Activated naive CD8-positive, alpha-beta T cell treated with anti-CD3 and anti-CD28 coated beads, Interleukin-2, amount 50 U/mL, for 24 hours (primary cell): ENCODE results near the gene ZP1.
"Not testable (repeated sequence)": the region's sequence is repeated elsewhere in the genome, so short reads cannot be mapped to it uniquely, and the experiment has no call there.

ENCODE experiments used
- ATAC-seq: fragments of 150-1000 bp; cut with Tn5 transposase; one replicate; pipeline ENCODE4 v1.10.0; 2021
- DNase-seq: peaks from one replicate; pipeline ENCODE4 v3.0.0; 2021
- H3K27ac Mint-ChIP-seq: one replicate; pipeline ENCODE4 v1.8.0; 2021; ENCODE audit warnings: mild to moderate bottlenecking, mixed read lengths
- H3K27me3 Mint-ChIP-seq: one replicate; pipeline ENCODE4 v1.8.0; 2021; ENCODE audit warnings: mixed read lengths
- H3K36me3 Mint-ChIP-seq: one replicate; pipeline ENCODE4 v1.8.0; 2021; ENCODE audit warnings: low read depth, mixed read lengths
- H3K4me1 Mint-ChIP-seq: one replicate; pipeline ENCODE4 v1.8.0; 2021; ENCODE audit warnings: mixed read lengths
- H3K4me3 Mint-ChIP-seq: one replicate; pipeline ENCODE4 v1.8.0; 2021; ENCODE audit warnings: mild to moderate bottlenecking, moderate library complexity, mixed read lengths
- H3K9me3 Mint-ChIP-seq: one replicate; pipeline ENCODE4 v1.8.0; 2021; ENCODE audit warnings: mixed read lengths

The ZP1 gene

GRCh38 chr11:60899977-60900376 is 32.6 kb downstream of the ZP1 start:
- DNase-seq (no peak), ATAC-seq (no peak)
- peak overlapping the region; percentile 29 for H3K27ac Mint-ChIP-seq
- no peaks in the 10 kb centered on the region for H3K9me3 Mint-ChIP-seq
- peaks cover 23% of the 10 kb centered on the region for H3K4me1 Mint-ChIP-seq
- H3K4me3 Mint-ChIP-seq: no peak overlapping the region
- H3K36me3 Mint-ChIP-seq: peaks cover 70% of the 10 kb centered on the region
- H3K27me3 Mint-ChIP-seq: no peaks in the 10 kb centered on the region

- H3K9me3 Mint-ChIP-seq: no peaks in the 10 kb centered on the region
These were observed 33.5 kb downstream of the ZP1 start for GRCh38 chr11:60900673-60901404.

DNA sequence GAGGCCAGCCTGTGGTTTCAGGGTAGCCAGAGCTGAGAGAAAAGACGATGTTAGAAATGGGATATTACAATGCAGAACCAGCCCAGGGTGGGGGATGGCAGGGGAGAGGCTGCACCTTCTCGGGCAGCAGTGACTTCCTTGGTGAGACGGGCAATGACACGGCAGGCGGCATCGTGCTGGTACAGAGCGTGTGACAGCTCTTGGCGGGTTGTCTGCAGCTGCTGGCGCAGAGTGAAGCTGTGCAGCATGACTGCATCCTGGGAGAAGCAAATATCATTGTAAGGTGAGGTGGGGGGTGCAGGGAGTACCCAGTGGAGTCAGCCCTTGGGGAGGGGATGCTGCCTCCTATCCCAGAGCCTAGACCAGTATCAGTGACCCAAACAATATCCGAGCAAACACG is 35.3 kb downstream of the ZP1 start:
- no peaks in the 10 kb centered on the region for H3K9me3 Mint-ChIP-seq

More at GRCh38 chr11:60900673-60901404, 33.5 kb downstream of the ZP1 start:
- no peak for ATAC-seq
- Mint-ChIP-seq H3K4me1 (peaks cover 30% of the 10 kb centered on the region), H3K27ac (peak overlapping the region; percentile 29), H3K4me3 (no peak overlapping the region), H3K27me3 (no peaks in the 10 kb centered on the region), H3K36me3 (peaks cover 70% of the 10 kb centered on the region)
- no peak for DNase-seq

DNA sequence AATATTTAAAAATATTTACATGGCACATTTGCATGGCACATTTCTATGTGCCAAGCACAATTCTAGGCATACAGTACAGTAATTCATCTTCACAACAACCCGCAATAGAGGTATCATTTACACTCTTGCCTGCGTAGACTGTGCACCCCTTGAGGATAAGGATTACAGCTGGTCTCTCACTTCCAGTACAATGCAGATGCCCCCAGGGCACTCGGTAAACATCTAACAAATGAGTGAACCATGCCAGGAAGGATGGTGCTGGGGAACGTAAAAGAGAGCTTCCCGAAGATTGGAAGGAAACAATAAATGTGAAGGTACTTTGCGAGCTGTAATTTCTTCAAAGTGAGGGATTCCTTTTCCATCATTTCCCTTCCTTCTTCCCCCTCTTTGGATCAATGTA is 37.7 kb downstream of the ZP1 start:
- Mint-ChIP-seq H3K4me3 (peak overlapping the region; percentile 88), H3K27ac (peak overlapping the region; percentile 92), H3K9me3 (peaks cover 5% of the 10 kb centered on the region), H3K27me3 (no peaks in the 10 kb centered on the region), H3K36me3 (peaks cover 34% of the 10 kb centered on the region), H3K4me1 (peaks cover 41% of the 10 kb centered on the region)
- ATAC-seq (no peak), DNase-seq (no peak)

More for the DNA sequence above, 35.3 kb downstream of the ZP1 start:
- Mint-ChIP-seq H3K36me3 (peaks cover 56% of the 10 kb centered on the region), H3K4me3 (no peak overlapping the region), H3K4me1 (peaks cover 34% of the 10 kb centered on the region), H3K27ac (no peak overlapping the region), H3K27me3 (no peaks in the 10 kb centered on the region)
- DNase-seq (no peak), ATAC-seq (no peak)

DNA sequence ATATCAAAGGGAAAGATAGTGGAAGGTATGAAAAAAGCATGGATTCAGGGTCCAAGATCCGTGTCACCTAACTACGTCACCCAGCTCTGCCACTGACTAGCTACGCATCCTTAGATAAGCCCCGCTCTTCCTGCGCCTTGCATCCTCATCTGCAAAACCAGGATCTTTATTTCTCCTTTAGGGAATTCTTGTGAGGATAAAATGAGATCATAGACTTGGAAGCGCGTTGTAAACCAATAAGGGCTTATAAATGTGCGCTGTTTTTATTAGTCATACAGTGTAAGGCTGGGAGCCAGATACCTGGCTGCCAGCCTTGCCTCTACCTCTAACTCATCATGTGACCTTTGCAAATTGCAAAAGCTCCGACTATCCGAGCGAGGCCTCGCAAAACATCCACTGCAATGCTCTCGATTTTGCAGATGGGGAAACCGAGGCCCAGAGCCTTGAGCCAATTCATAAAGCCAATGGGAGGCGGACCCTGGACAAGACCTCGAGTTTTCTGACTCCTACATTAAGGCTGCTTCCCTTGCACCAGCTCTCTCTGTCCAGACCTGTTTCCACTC is 38.3 kb downstream of the ZP1 start:
- DNase-seq (no peak), ATAC-seq (peak; percentile 22)
- peaks cover 47% of the 10 kb centered on the region for H3K4me1 Mint-ChIP-seq
- H3K4me3 Mint-ChIP-seq: peak overlapping the region; percentile 88
- H3K9me3 Mint-ChIP-seq: peaks cover 5% of the 10 kb centered on the region
- H3K27ac Mint-ChIP-seq: peak overlapping the region; percentile 92
- peaks cover 31% of the 10 kb centered on the region for H3K36me3 Mint-ChIP-seq
- H3K27me3 Mint-ChIP-seq: no peaks in the 10 kb centered on the region

DNA sequence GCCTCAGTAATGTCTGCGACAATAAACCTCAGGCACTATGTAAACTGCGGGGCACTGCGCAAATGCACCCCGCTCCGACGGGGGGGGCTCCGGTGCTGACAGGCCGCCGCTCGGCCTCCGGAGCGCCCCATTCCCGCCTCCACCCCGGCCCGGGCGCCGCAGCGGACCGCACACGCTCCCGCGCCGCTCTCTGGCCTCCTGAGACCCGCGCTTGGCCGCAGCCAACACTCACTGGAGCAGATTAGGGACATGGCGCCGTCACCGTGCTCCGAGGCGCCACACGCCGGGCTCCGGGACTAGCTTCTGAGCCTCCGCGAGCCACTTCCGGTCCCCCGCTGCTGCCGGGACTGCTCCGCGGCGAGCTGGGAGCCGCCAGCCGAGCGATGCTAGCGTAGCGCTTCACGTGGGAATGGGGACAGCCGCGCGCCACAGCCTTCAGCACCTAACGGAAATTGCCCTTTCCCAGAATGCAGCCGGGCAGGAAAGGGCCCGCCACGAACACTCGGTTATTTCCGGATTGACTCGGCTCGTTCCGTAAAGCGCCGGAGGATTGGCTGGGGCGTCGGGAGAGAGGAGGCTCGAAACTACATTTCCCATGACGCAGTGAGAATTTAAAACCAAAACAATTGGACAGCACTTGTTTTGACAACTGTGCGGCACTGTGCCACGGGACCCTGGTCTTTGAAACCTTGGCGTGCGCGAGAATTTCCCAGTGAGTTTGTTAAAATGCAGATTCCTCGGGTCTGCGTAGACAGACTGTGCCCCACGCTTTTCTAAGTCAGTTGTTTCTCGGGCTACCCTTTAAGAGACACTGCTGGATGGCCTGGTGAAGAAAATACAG is 39.0 kb downstream of the ZP1 start, which contains the start of gene PRPF19:
Gene PRPF19 (minus strand): TSS at position 454 of the 841 bp plus-strand sequence. CDS start 203 bp downstream, at position 251.
- Mint-ChIP-seq H3K4me3 (peak within 1 kb of the TSS; percentile 88), H3K9me3 (peaks cover 5% of the 10 kb centered on the region), H3K27ac (peak within 1 kb of the TSS; percentile 92), H3K27me3 (no peaks in the 10 kb centered on the region), H3K36me3 (peaks cover 31% of the 10 kb centered on the region), H3K4me1 (peaks cover 54% of the 10 kb centered on the region)
- DNase-seq (peak; percentile 99), ATAC-seq (peak; percentile 91)

DNA sequence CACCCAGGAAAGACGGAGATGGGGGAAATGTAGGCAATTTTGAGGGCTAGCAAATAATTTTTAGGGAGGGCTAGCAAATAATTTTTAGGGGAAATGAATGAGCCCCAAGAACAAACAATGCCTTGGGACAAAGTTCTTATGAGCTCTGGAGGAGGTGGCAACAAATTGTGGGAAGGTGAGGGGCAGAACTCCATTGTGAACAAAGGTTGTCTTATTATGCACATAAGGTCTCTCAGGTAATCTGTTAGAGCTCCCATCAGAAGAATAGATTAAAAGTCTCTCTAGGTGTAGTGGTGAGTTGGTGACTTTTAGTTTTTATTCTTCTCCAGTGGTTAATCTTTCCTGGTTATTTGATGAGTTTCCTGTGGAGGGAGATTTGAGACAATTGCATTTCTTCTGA is 41.5 kb downstream of the ZP1 start:
- Mint-ChIP-seq H3K4me3 (no peak overlapping the region), H3K36me3 (peaks cover 16% of the 10 kb centered on the region), H3K27me3 (no peaks in the 10 kb centered on the region), H3K27ac (no peak overlapping the region), H3K9me3 (peaks cover 5% of the 10 kb centered on the region), H3K4me1 (peaks cover 70% of the 10 kb centered on the region)
- ATAC-seq (no peak), DNase-seq (no peak)

- not testable (repeated sequence) for ATAC-seq, H3K9me3 Mint-ChIP-seq, H3K4me3 Mint-ChIP-seq, DNase-seq, H3K27me3 Mint-ChIP-seq
- Mint-ChIP-seq H3K36me3 (peaks cover 12% of the 10 kb centered on the region), H3K4me1 (peaks cover 65% of the 10 kb centered on the region), H3K27ac (peak overlapping the region; percentile 77)
These were observed 42.4 kb downstream of the ZP1 start for GRCh38 chr11:60909680-60910280.

- ATAC-seq (no peak), DNase-seq (no peak)
- Mint-ChIP-seq H3K4me1 (peaks cover 63% of the 10 kb centered on the region), H3K27ac (peak overlapping the region; percentile 77), H3K36me3 (peaks cover 10% of the 10 kb centered on the region), H3K9me3 (peaks cover 5% of the 10 kb centered on the region), H3K27me3 (no peaks in the 10 kb centered on the region), H3K4me3 (no peak overlapping the region)
These were observed 42.9 kb downstream of the ZP1 start for GRCh38 chr11:60910281-60910687.

- ATAC-seq: no peak
- H3K36me3 Mint-ChIP-seq: peaks cover 4% of the 10 kb centered on the region
- DNase-seq: no peak
- no peak overlapping the region for H3K4me3 Mint-ChIP-seq
- peaks cover 5% of the 10 kb centered on the region for H3K9me3 Mint-ChIP-seq
- peak overlapping the region; percentile 77 for H3K27ac Mint-ChIP-seq
- H3K27me3 Mint-ChIP-seq: no peaks in the 10 kb centered on the region
- H3K4me1 Mint-ChIP-seq: peaks cover 66% of the 10 kb centered on the region
These were observed 43.5 kb downstream of the ZP1 start for GRCh38 chr11:60910711-60911380.

- peaks cover 5% of the 10 kb centered on the region for H3K36me3 Mint-ChIP-seq
- peaks cover 5% of the 10 kb centered on the region for H3K9me3 Mint-ChIP-seq
- no peaks in the 10 kb centered on the region for H3K27me3 Mint-ChIP-seq
- peak overlapping the region; percentile 81 for H3K27ac Mint-ChIP-seq
- H3K4me3 Mint-ChIP-seq: peak overlapping the region; percentile 47
- DNase-seq (peak; percentile 39), ATAC-seq (no peak)
- peaks cover 71% of the 10 kb centered on the region for H3K4me1 Mint-ChIP-seq
These were observed 45.0 kb downstream of the ZP1 start for GRCh38 chr11:60912223-60912850.

GRCh38 chr11:60912851-60913528 is 45.6 kb downstream of the ZP1 start:
- H3K4me1 Mint-ChIP-seq: peaks cover 74% of the 10 kb centered on the region
- peaks cover 5% of the 10 kb centered on the region for H3K9me3 Mint-ChIP-seq
- DNase-seq (no peak), ATAC-seq (no peak)
- peak overlapping the region; percentile 97 for H3K4me3 Mint-ChIP-seq
- H3K27ac Mint-ChIP-seq: peak overlapping the region; percentile 99
- peaks cover 5% of the 10 kb centered on the region for H3K36me3 Mint-ChIP-seq
- no peaks in the 10 kb centered on the region for H3K27me3 Mint-ChIP-seq
